HepG2 (cell line): ENCODE results near the gene IGF1. TPM values are rescaled to one million over a fixed set of nuclear protein-coding genes. Genes with fewer than 3 reads are reported as not detected.

Experiments used
- ATAC-seq: fragments of 200-7000 bp; cut with Tn5 transposase; 3 replicates; pipeline ENCODE4 v1.9.1; 2020; ENCODE audit warnings: mild to moderate bottlenecking, moderate library complexity
- BruUV-seq: library from RNA; stranded (reverse); fragments of 400-500 nt; replicated peaks from 2 replicates; lab custom pipeline; 2021; lab: Mats Ljungman, UMichigan
- CTCF ChIA-PET: fragments of 300-600 bp; formaldehyde crosslinking; extraction: SDS; loops from one replicate; lab custom pipeline; 2021; ENCODE audit warnings: low total read pairs, inconsistent platforms, low intra/inter-chr PET ratio; lab: Yijun Ruan, JAX
- POLR2A ChIA-PET: fragments of 350-600 bp; sonication (Branson Sonifier 250); formaldehyde crosslinking; loops from one replicate; lab custom pipeline; 2020; ENCODE audit warnings: antibody characterized with exemption, inconsistent platforms; lab: Yijun Ruan, JAX
- DNase-seq: peaks from one replicate; pipeline ENCODE4 v3.0.0-alpha.2; 2015; ENCODE audit warnings: low spot score
- FAIRE-seq: peaks from 3 replicates; lab custom pipeline; 2011; peaks lifted over from hg19 to GRCh38; lab: Jason Lieb, UNC
- H2AFZ ChIP-seq: one replicate; pipeline ENCODE4 v1.6.1; 2011; ENCODE audit warnings: low read length, inconsistent platforms
- H3K27ac ChIP-seq: fragments of 300-600 bp; 3 replicates; pipeline ENCODE4 v1.8.0; 2011; ENCODE audit warnings: mixed run types, mild to moderate bottlenecking, mixed read lengths, low read length, inconsistent platforms; ENCODE audit not compliant: insufficient read depth; ENCODE audit errors: extremely low read length
- H3K27me3 ChIP-seq, 2 experiments: fragments of 200-600 bp in 1 of 2; 2 replicates in 1 of 2; 3 replicates in 1 of 2; pipeline versions ENCODE4 v1.6.0 to v1.8.0; 2011; ENCODE audit warnings: low read length in 2 of 2, mild to moderate bottlenecking in 2 of 2, moderate library complexity in 2 of 2, inconsistent platforms in 1 of 2; ENCODE audit not compliant: insufficient read depth in 2 of 2, control insufficient read depth in 1 of 2
- H3K36me3 ChIP-seq, 2 experiments: fragments of 200-600 bp in 1 of 2; replicated peaks in 1 of 2; 2 replicates in 1 of 2; 3 replicates in 1 of 2; pipeline versions ENCODE4 v1.5.1 to v1.8.0; 2011; ENCODE audit warnings: low read length in 2 of 2, inconsistent platforms in 1 of 2; ENCODE audit not compliant: insufficient read depth in 2 of 2, control insufficient read depth in 1 of 2
- H3K4me1 ChIP-seq: 2 replicates; pipeline ENCODE4 v1.5.1; 2012; ENCODE audit warnings: low read length, inconsistent platforms; ENCODE audit not compliant: insufficient read depth
- H3K4me2 ChIP-seq: 2 replicates; pipeline ENCODE4 v1.6.0; 2011; ENCODE audit warnings: low read depth, low read length, inconsistent platforms
- H3K4me3 ChIP-seq, 3 experiments: fragments of 200-600 bp in 1 of 3; sonication (generic), shearing (Covaris generic) in 1 of 3; replicated peaks in 1 of 3; 2 replicates each; pipeline ENCODE4 v1.5.1; 2011 to 2016; ENCODE audit warnings: low read length in 3 of 3, inconsistent platforms in 2 of 3, low read depth in 2 of 3, mild to moderate bottlenecking in 2 of 3, control low read depth in 1 of 3, mixed read lengths in 1 of 3; ENCODE audit not compliant: insufficient read depth in 1 of 3
- H3K79me2 ChIP-seq: one replicate; pipeline ENCODE4 v1.6.1; 2011; ENCODE audit warnings: low read length, inconsistent platforms; ENCODE audit not compliant: insufficient read depth
- H3K9ac ChIP-seq: 2 replicates; pipeline ENCODE4 v1.6.0; 2011; ENCODE audit warnings: mild to moderate bottlenecking, low read depth, low read length, inconsistent platforms; ENCODE audit not compliant: insufficient read depth
- H3K9me3 ChIP-seq: 2 replicates; pipeline ENCODE4 v1.5.1; 2012; ENCODE audit warnings: mild to moderate bottlenecking, low read length
- H4K20me1 ChIP-seq: 2 replicates; pipeline ENCODE4 v1.6.0; 2011; ENCODE audit warnings: inconsistent platforms, mild to moderate bottlenecking, low read length, moderate library complexity; ENCODE audit not compliant: insufficient read depth
- CBX1 ChIP-seq: IDR thresholded peaks from one replicate; pipeline ENCODE4 v1.6.1; 2016; ENCODE audit warnings: antibody characterized with exemption, low read depth
- MBD4 ChIP-seq: IDR thresholded peaks from 2 replicates; pipeline ENCODE4 v1.6.1; 2012; ENCODE audit warnings: low read length, inconsistent platforms, borderline replicate concordance
- MED1 ChIP-seq: sonication (generic); formaldehyde crosslinking; IDR thresholded peaks from 2 replicates; pipeline ENCODE4 v1.4.0; 2020; ENCODE audit warnings: missing genetic modification reagents
- MYNN ChIP-seq: sonication (generic); formaldehyde crosslinking; IDR thresholded peaks from 2 replicates; pipeline ENCODE4 v1.4.0; 2020; ENCODE audit warnings: mild to moderate bottlenecking, low read depth, missing genetic modification reagents
- PHB2 ChIP-seq: fragments of 450-650 bp; IDR thresholded peaks from 2 replicates; pipeline ENCODE4 v1.6.1; 2018; ENCODE audit not compliant: partially characterized antibody
- PHF20 ChIP-seq: sonication (generic); formaldehyde crosslinking; IDR thresholded peaks from 2 replicates; pipeline ENCODE4 v1.5.0; 2020; ENCODE audit warnings: mild to moderate bottlenecking, missing genetic modification reagents
- POLR2G ChIP-seq: fragments of 200-400 bp; formaldehyde crosslinking; IDR thresholded peaks from 2 replicates; pipeline ENCODE4 v1.6.1; 2018; ENCODE audit warnings: mild to moderate bottlenecking, low read depth, low read length, moderate library complexity
- SMAD1 ChIP-seq: sonication (generic); formaldehyde crosslinking; IDR thresholded peaks from 2 replicates; pipeline ENCODE4 v1.4.0; 2020; ENCODE audit warnings: missing genetic modification reagents, low read depth, mild to moderate bottlenecking, borderline replicate concordance
- SMARCE1 ChIP-seq: fragments of 450-650 bp; IDR thresholded peaks from 2 replicates; pipeline ENCODE4 v1.6.1; 2017; ENCODE audit warnings: borderline replicate concordance
- ZEB1 ChIP-seq: IDR thresholded peaks from 2 replicates; pipeline ENCODE4 v1.6.1; 2012; ENCODE audit warnings: mild to moderate bottlenecking, low read depth, inconsistent platforms; ENCODE audit not compliant: insufficient replicate concordance
- ZFY ChIP-seq: sonication (generic); formaldehyde crosslinking; IDR thresholded peaks from 2 replicates; pipeline ENCODE4 v1.4.0; 2020; ENCODE audit warnings: missing genetic modification reagents
- ZNF12 ChIP-seq: sonication (generic); formaldehyde crosslinking; IDR thresholded peaks from 2 replicates; pipeline ENCODE4 v1.5.0; 2020; ENCODE audit warnings: missing genetic modification reagents
- ZNF24 ChIP-seq: fragments of 450-650 bp; IDR thresholded peaks from 2 replicates; pipeline ENCODE4 v1.6.1; 2017; ENCODE audit warnings: antibody characterized with exemption, mild to moderate bottlenecking
- WGBS: methylation state at CpG from one replicate; pipeline ENCODE4 v1.1.6; 2017; ENCODE audit warnings: low lambda C conversion rate; 5-methylcytosine and 5-hydroxymethylcytosine counted together
- in situ Hi-C: cut with HindIII; loops from 2 replicates; pipeline ENCODE4 v1.10.0; 2017; ENCODE audit warnings: low pct_unique_long_range_greater_than_20kb; ENCODE audit not compliant: extremely low pct_ligation_motif_present
- intact Hi-C: fragments of 100-400 bp; cut with micrococcal nuclease; formaldehyde crosslinking; loops from one replicate; pipeline ENCODE4 v1.10.0; 2022; ENCODE audit not compliant: unreplicated experiment
- polyA plus RNA-seq, 8 experiments: library from polyadenylated mRNA; depleted of rRNA in 3 of 8; stranded (reverse) in 7 of 8; unstranded in 1 of 8; fragments of >200 nt; fragmentation: Illumina TruSeq in 4 of 8; extraction: Trizol in 4 of 8; gene quantifications; 2 replicates each; pipeline versions ENCODE4 v1.2.1 to v1.2.3, GENCODE V29; 2011 to 2016; ENCODE audit warnings: low read depth in 4 of 8, missing spikeins in 1 of 8, mixed read lengths in 1 of 8; ENCODE audit not compliant: insufficient read depth in 1 of 8
- total RNA-seq, 5 experiments: library from RNA; depleted of rRNA; stranded (reverse); fragments of >200 nt; fragmentation: Illumina TruSeq; extraction: Trizol; gene quantifications; 2 replicates each; pipeline ENCODE4 v1.2.3, GENCODE V29; 2016; ENCODE audit warnings: low read depth in 1 of 5
- TF ChIP-seq, protein P1 (sequence below): sonication (generic); formaldehyde crosslinking; IDR thresholded peaks from 2 replicates; pipeline ENCODE4 v1.8.0; 2022; ENCODE audit warnings: low read depth, missing genetic modification reagents
- TF ChIP-seq, protein P2 (sequence below): sonication (generic); formaldehyde crosslinking; IDR thresholded peaks from 2 replicates; pipeline ENCODE4 v1.5.0; 2020; ENCODE audit warnings: mild to moderate bottlenecking, missing genetic modification reagents
- TF ChIP-seq, protein P3 (sequence below): sonication (generic); formaldehyde crosslinking; IDR thresholded peaks from 2 replicates; pipeline ENCODE4 v1.4.0; 2020; ENCODE audit warnings: low read depth, mild to moderate bottlenecking, missing genetic modification reagents

Gene IGF1
- total and polyA plus RNA-seq, 2 of the 13 experiments (the other 11 are each of a cell fraction or from before 2014, with no cell fraction given) = not detected

DNA sequence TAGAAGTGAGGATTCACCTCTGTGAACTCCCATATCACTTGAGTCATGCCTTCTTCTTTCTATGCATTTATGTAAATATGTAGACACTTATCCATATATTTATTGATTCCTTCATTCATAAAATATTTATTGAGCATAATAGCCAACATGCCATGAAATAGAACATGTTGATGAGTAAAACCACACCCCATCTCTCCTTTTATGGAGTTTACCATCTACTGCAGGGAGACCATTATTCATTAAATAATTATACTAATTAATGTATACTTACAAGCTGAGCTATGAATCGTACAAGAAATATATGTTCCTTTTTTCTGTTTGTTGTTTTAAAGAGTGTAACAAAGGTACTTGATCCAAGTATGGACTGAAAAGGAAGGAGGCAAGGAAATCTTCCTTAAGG is 17.4 kb upstream of the IGF1 start (continued):
- TF ChIP-seq, protein P1, sequence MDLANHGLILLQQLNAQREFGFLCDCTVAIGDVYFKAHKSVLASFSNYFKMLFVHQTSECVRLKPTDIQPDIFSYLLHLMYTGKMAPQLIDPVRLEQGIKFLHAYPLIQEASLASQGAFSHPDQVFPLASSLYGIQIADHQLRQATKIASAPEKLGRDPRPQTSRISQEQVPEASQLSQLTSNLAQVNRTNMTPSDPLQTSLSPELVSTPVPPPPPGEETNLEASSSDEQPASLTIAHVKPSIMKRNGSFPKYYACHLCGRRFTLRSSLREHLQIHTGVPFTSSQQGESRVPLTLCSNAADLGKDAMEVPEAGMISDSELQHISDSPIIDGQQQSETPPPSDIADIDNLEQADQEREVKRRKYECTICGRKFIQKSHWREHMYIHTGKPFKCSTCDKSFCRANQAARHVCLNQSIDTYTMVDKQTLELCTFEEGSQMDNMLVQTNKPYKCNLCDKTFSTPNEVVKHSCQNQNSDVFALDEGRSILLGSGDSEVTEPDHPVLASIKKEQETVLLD = no peak
- TF ChIP-seq, protein P2, sequence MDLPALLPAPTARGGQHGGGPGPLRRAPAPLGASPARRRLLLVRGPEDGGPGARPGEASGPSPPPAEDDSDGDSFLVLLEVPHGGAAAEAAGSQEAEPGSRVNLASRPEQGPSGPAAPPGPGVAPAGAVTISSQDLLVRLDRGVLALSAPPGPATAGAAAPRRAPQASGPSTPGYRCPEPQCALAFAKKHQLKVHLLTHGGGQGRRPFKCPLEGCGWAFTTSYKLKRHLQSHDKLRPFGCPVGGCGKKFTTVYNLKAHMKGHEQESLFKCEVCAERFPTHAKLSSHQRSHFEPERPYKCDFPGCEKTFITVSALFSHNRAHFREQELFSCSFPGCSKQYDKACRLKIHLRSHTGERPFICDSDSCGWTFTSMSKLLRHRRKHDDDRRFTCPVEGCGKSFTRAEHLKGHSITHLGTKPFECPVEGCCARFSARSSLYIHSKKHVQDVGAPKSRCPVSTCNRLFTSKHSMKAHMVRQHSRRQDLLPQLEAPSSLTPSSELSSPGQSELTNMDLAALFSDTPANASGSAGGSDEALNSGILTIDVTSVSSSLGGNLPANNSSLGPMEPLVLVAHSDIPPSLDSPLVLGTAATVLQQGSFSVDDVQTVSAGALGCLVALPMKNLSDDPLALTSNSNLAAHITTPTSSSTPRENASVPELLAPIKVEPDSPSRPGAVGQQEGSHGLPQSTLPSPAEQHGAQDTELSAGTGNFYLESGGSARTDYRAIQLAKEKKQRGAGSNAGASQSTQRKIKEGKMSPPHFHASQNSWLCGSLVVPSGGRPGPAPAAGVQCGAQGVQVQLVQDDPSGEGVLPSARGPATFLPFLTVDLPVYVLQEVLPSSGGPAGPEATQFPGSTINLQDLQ = no peak
- TF ChIP-seq, all 625 proteins: peak for 0

DNA sequence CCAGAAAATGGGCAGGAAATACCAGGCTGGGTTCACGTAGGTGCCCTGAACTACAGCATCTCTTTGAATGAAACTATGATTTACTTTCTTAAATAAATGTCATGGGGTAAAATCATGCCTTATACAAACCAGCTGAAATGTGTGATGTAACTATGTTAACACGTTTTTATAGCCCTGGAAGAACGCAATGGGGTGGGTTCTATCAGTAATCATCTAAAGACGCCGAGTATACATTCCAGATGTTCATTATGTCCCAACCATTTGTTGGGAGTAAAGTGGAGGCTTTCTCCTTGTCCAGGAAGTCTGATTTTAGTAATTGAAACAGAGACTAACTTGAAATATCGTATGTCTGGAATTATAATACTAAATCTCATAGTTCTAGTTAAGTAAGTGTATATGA is 16.2 kb upstream of the IGF1 start:
- WGBS = 1% methylated on average over 6 of the region's 6 CpGs
- POLR2A ChIA-PET = no interaction called here
- Histone ChIP-seq H3K36me3 (no peaks in the 10 kb centered on the region), H3K27me3 (no peaks in the 10 kb centered on the region)
- TF ChIP-seq MED1 (CRISPR knock-in tag) (no peak), MBD4 (no peak), POLR2G (no peak), PHF20 (CRISPR knock-in tag) (no peak), ZEB1 (no peak), ZFY (CRISPR knock-in tag) (no peak), SMARCE1 (no peak), PHB2 (no peak), MYNN (CRISPR knock-in tag) (no peak), SMAD1 (CRISPR knock-in tag) (no peak), ZNF24 (no peak), ZNF12 (CRISPR knock-in tag) (no peak), CBX1 (no peak)
- TF ChIP-seq, protein P3, sequence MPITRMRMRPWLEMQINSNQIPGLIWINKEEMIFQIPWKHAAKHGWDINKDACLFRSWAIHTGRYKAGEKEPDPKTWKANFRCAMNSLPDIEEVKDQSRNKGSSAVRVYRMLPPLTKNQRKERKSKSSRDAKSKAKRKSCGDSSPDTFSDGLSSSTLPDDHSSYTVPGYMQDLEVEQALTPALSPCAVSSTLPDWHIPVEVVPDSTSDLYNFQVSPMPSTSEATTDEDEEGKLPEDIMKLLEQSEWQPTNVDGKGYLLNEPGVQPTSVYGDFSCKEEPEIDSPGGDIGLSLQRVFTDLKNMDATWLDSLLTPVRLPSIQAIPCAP (CRISPR knock-in tag) = no peak
- TF ChIP-seq, all 625 proteins: peak for 0
- Histone ChIP-seq H3K4me2 (no peak overlapping the region), H3K79me2 (no peaks in the 10 kb centered on the region), H3K9me3 (no peaks in the 10 kb centered on the region), H3K9ac (no peak overlapping the region), H4K20me1 (no peaks in the 10 kb centered on the region), H3K4me3 (no peak overlapping the region), H3K27ac (no peak overlapping the region), H3K4me1 (no peaks in the 10 kb centered on the region), H2AFZ (no peak overlapping the region)
- DNase-seq (no peak), ATAC-seq (no peak), FAIRE-seq (no peak)
- in situ Hi-C loops (loop anchor here (25.0 kb wide), 1 partner anchor 184 kb away; no protein-coding TSS in a partner anchor), intact Hi-C loops (no loop called here)
- CTCF ChIA-PET = no interaction called here
- BruUV-seq = no TSS peak
